Adrenal gland (tissue), 5 donors: ENCODE measurements around the gene TAF6.

Source experiments
- CTCF ChIP-seq, 6 experiments: fragments of 450-650 bp in 4 of 6; fragments of 200-600 bp in 2 of 6; sonication (generic) in 1 of 6; IDR thresholded peaks; 1 replicate in 5 of 6; 2 replicates in 1 of 6; pipeline versions ENCODE4 v1.5.1 to v1.8.0; 2016 to 2021; ENCODE audit warnings: antibody characterized with exemption in 6 of 6, mild to moderate bottlenecking in 2 of 6, moderate library complexity in 1 of 6
- POLR2A ChIP-seq, 2 donors: fragments of 450-650 bp; IDR thresholded peaks; one replicate each; pipeline ENCODE4 v1.6.1; 2017; ENCODE audit warnings: antibody characterized with exemption in 2 of 2, mild to moderate bottlenecking in 2 of 2, moderate library complexity in 1 of 2
- donor health status: DM: no; HTN: no; CAD: no.

- TF ChIP-seq CTCF (IDR thresholded peaks at IDR 0.05) (no peak), POLR2A (IDR thresholded peaks at IDR 0.05) (no peak)
Observed at GRCh38 chr7:100153708-100154535, 34.8 kb upstream of the TAF6 start.
